K562 (cell line): ENCODE results near the gene EGLN1. TPM values are rescaled to one million over a fixed set of nuclear protein-coding genes. Genes with fewer than 3 reads are reported as not detected.
A peak's percentile ranks its signal among the peaks of the same experiment; 100 is the strongest.

ENCODE experiments used
- ATAC-seq: fragments of 200-7000 bp; cut with Tn5 transposase; 3 replicates; pipeline ENCODE4 v1.9.1; 2020; ENCODE audit warnings: moderate library complexity
- BruUV-seq: library from RNA; stranded (reverse); fragments of 400-500 nt; replicated peaks from 2 replicates; lab custom pipeline; 2021; lab: Mats Ljungman, UMichigan
- CTCF ChIA-PET: fragments of 300-600 bp; formaldehyde crosslinking; extraction: SDS; loops from one replicate; lab custom pipeline; 2021; ENCODE audit warnings: low intra/inter-chr PET ratio; lab: Yijun Ruan, JAX
- POLR2A ChIA-PET: fragments of 300-600, 350-650 bp; sonication (Branson Sonifier 250); formaldehyde crosslinking; extraction: SDS; loops from one replicate; lab custom pipeline; 2021; ENCODE audit warnings: antibody characterized with exemption, inconsistent platforms; lab: Yijun Ruan, JAX
- DNase-seq, 4 experiments: peaks; one replicate each; pipeline versions ENCODE4 v3.0.0 to v3.0.0-alpha.2; 2011 to 2018; ENCODE audit warnings: low spot score in 3 of 4, mixed read lengths in 3 of 4; ENCODE audit errors: extremely low read depth in 1 of 4
- FAIRE-seq: peaks from 2 replicates; lab custom pipeline; 2011; peaks lifted over from hg19 to GRCh38; lab: Jason Lieb, UNC
- H2AFZ ChIP-seq: 2 replicates; pipeline ENCODE4 v1.6.0; 2011; ENCODE audit warnings: low read depth, low read length, control low read depth, inconsistent platforms
- H3K27ac ChIP-seq: fragments of 200-600 bp; 3 replicates; pipeline ENCODE4 v1.8.0; 2011; ENCODE audit warnings: low read depth, mild to moderate bottlenecking, control low read depth, inconsistent platforms, low read length, moderate library complexity, mixed read lengths; ENCODE audit errors: extremely low read depth
- H3K27me3 ChIP-seq, 2 experiments: fragments of 300-600 bp in 1 of 2; 2 replicates in 1 of 2; 3 replicates in 1 of 2; pipeline versions ENCODE4 v1.6.0 to v1.8.0; 2011; ENCODE audit warnings: inconsistent platforms in 2 of 2, low read length in 2 of 2, mild to moderate bottlenecking in 1 of 2, mixed read lengths in 1 of 2, moderate library complexity in 1 of 2; ENCODE audit not compliant: control insufficient read depth in 2 of 2, insufficient read depth in 2 of 2
- H3K36me3 ChIP-seq: fragments of 300-600 bp; 3 replicates; pipeline ENCODE4 v1.8.0; 2011; ENCODE audit warnings: mild to moderate bottlenecking, low read length, inconsistent platforms; ENCODE audit not compliant: control insufficient read depth, insufficient read depth
- H3K4me1 ChIP-seq, 2 experiments: fragments of 200-600 bp in 1 of 2; replicated peaks in 1 of 2; 2 replicates in 1 of 2; 3 replicates in 1 of 2; pipeline versions ENCODE4 v1.5.1 to v1.8.0; 2011; ENCODE audit warnings: inconsistent platforms in 2 of 2, low read length in 2 of 2, mild to moderate bottlenecking in 1 of 2, mixed read lengths in 1 of 2, moderate library complexity in 1 of 2; ENCODE audit not compliant: control insufficient read depth in 2 of 2, insufficient read depth in 2 of 2
- H3K4me2 ChIP-seq: 2 replicates; pipeline ENCODE4 v1.6.1; 2011; ENCODE audit warnings: low read length, control low read depth, inconsistent platforms, mixed read lengths; ENCODE audit not compliant: insufficient read depth
- H3K4me3 ChIP-seq: fragments of 200-600 bp; sonication (generic), shearing (Covaris generic); 2 replicates; pipeline ENCODE4 v1.5.1; 2016; ENCODE audit warnings: control low read depth, inconsistent platforms
- H3K79me2 ChIP-seq: fragments of 200-600 bp; 3 replicates; pipeline ENCODE4 v1.8.0; 2011; ENCODE audit warnings: low read length, inconsistent platforms; ENCODE audit not compliant: control insufficient read depth, insufficient read depth
- H3K9ac ChIP-seq, 2 experiments: 2 replicates each; pipeline versions ENCODE4 v1.6.0 to v1.6.1; 2011; ENCODE audit warnings: low read depth in 2 of 2, low read length in 2 of 2, control low read depth in 1 of 2, inconsistent platforms in 1 of 2, mild to moderate bottlenecking in 1 of 2, mixed read lengths in 1 of 2; ENCODE audit not compliant: insufficient read depth in 1 of 2
- H3K9me1 ChIP-seq: one replicate; pipeline ENCODE4 v1.6.0; 2011; ENCODE audit warnings: inconsistent platforms, mild to moderate bottlenecking, low read length, moderate library complexity; ENCODE audit not compliant: control insufficient read depth, insufficient read depth
- H3K9me3 ChIP-seq: replicated peaks from 2 replicates; pipeline ENCODE4 v1.5.1; 2011; ENCODE audit warnings: low read depth, low read length, inconsistent platforms; ENCODE audit not compliant: control insufficient read depth, insufficient read depth
- H4K20me1 ChIP-seq: replicated peaks from 2 replicates; pipeline ENCODE4 v1.6.1; 2011; ENCODE audit warnings: low read length, inconsistent platforms, mixed read lengths; ENCODE audit not compliant: control insufficient read depth, insufficient read depth
- CTCF ChIP-seq, 3 experiments: IDR thresholded peaks in 2 of 3; conservative IDR thresholded peaks in 1 of 3; 2 replicates each; pipeline ENCODE4 v1.5.1; 2011 to 2012; ENCODE audit warnings: low read length in 3 of 3, mild to moderate bottlenecking in 3 of 3, control low read depth in 2 of 3, improper control_type of control experiment in 1 of 3, inconsistent platforms in 1 of 3, low read depth in 1 of 3, mixed read lengths in 1 of 3, moderate library complexity in 1 of 3; ENCODE audit not compliant: insufficient read depth in 2 of 3
- MCM2 ChIP-seq: fragments of 450-650 bp; IDR thresholded peaks from 2 replicates; pipeline ENCODE4 v1.6.1; 2017; ENCODE audit warnings: low read depth, mild to moderate bottlenecking
- NFIC ChIP-seq: fragments of 450-650 bp; IDR thresholded peaks from 2 replicates; pipeline ENCODE4 v1.6.1; 2017; ENCODE audit warnings: mild to moderate bottlenecking, inconsistent platforms
- NRF1 ChIP-seq, 2 experiments: fragments of 450-650 bp; IDR thresholded peaks in 1 of 2; conservative IDR thresholded peaks in 1 of 2; 2 replicates each; pipeline ENCODE4 v1.6.1; 2014; ENCODE audit warnings: mild to moderate bottlenecking in 2 of 2
- YY1 ChIP-seq, 3 experiments: IDR thresholded peaks; 2 replicates each; pipeline ENCODE4 v1.6.1; 2011; ENCODE audit warnings: low read length in 2 of 3, mild to moderate bottlenecking in 2 of 3, moderate library complexity in 2 of 3, borderline replicate concordance in 1 of 3, control low read depth in 1 of 3, low read depth in 1 of 3; ENCODE audit not compliant: insufficient read depth in 3 of 3, insufficient replicate concordance in 2 of 3, control insufficient read depth in 1 of 3, insufficient read length in 1 of 3; ENCODE audit errors: extremely low read depth in 1 of 3
- WGBS: fragments of 100-300 bp; shearing (Covaris generic); methylation state at CpG from one replicate; pipeline ENCODE4 v1.1.6; 2016; ENCODE audit warnings: low coverage, mixed read lengths; ENCODE audit not compliant: insufficient coverage; ENCODE audit errors: missing lambda C conversion rate; 5-methylcytosine and 5-hydroxymethylcytosine counted together
- in situ Hi-C: fragments of 300-500 bp; cut with MboI; formaldehyde crosslinking; loops from 4 replicates; pipeline ENCODE4 v1.15.0; 2018; ENCODE audit warnings: inconsistent platforms, mixed read lengths
- intact Hi-C: fragments of 100-400 bp; cut with micrococcal nuclease; formaldehyde crosslinking; loops from 2 replicates; pipeline ENCODE4 v1.14.2; 2022
- polyA plus RNA-seq, 8 experiments: library from polyadenylated mRNA; depleted of rRNA in 4 of 8; stranded (reverse) in 5 of 8; unstranded in 3 of 8; fragments of >200 nt; fragmentation: Nextera tagmentation in 2 of 8; fragmentation: Illumina TruSeq in 1 of 8; extraction: Ambion mirVana in 2 of 8; extraction: Trizol in 1 of 8; gene quantifications; 2 replicates each; pipeline versions ENCODE4 v1.2.1 to v1.2.3, GENCODE V29; 2011 to 2014; ENCODE audit warnings: inconsistent platforms in 1 of 8, missing spikeins in 1 of 8
- total RNA-seq, 7 experiments: library from RNA; depleted of rRNA in 6 of 7; stranded (reverse); fragments of >200 nt in 6 of 7; fragmentation: Illumina TruSeq in 2 of 7; extraction: Trizol in 2 of 7; gene quantifications; 2 replicates each; pipeline versions ENCODE4 v1.2.1 to v1.2.3, GENCODE V29; 2011 to 2021; ENCODE audit warnings: low replicate concordance in 1 of 7

Gene EGLN1
- total and polyA plus RNA-seq, 9 of the 15 experiments (the other 6 are each of a cell fraction or from before 2014, with no cell fraction given) = 5.2 to 54.3 (median 24.6) TPM

- ChIA-PET POLR2A (interaction anchor here (1.3 kb wide), 1 partner anchor 15 kb away, joined by 4 read pairs; the partner anchor contains the start of genes EXOC8 and SPRTN), CTCF (no interaction called here)
- H3K27me3 ChIP-seq = peaks cover 5 to 6% of the 10 kb centered on the region in 2 experiments; a peak in 3 of 5 replicates
- peak; percentile 72 for ATAC-seq
- in situ Hi-C loops = no loop called here
- no peak overlapping the region for H3K4me3 ChIP-seq
- WGBS = 29% methylated on average over 7 of the region's 7 CpGs
- H3K9me1 ChIP-seq = no peaks in the 10 kb centered on the region
- H3K27ac ChIP-seq = no peak overlapping the region
- intact Hi-C loops = no loop called here
- H4K20me1 ChIP-seq = no peaks in the 10 kb centered on the region
- H3K4me1 ChIP-seq = no peaks in the 10 kb centered on the region; a peak in 1 of 5 replicates
- peak overlapping the region; percentile 57 for H2AFZ ChIP-seq
- TF ChIP-seq NRF1 (conservative IDR thresholded peaks at IDR 0.05 in 1 of 2, IDR thresholded peaks at IDR 0.05 in 1 of 2) (peak; percentile 83 to 86), CTCF (IDR thresholded peaks at IDR 0.05 in 2 of 3, conservative IDR thresholded peaks at IDR 0.05 in 1 of 3; ENCODE audit: insufficient read depth in 2 of 3, low read depth in 1 of 3, low read length in 3 of 3) (peak; percentile 18 to 46 (median 20); a peak in 2 of 6 replicates), MCM2 (no peak), YY1 (IDR thresholded peaks at IDR 0.05; ENCODE audit: borderline replicate concordance in 1 of 3, control insufficient read depth in 1 of 3, extremely low read depth in 1 of 3, insufficient read depth in 3 of 3, insufficient read length in 1 of 3, insufficient replicate concordance in 2 of 3, low read depth in 1 of 3, low read length in 2 of 3) (no peak), NFIC (peak; percentile 24; the same call in 1 of the 2 replicates)
- no TSS peak for BruUV-seq
- no peaks in the 10 kb centered on the region for H3K9me3 ChIP-seq
- no peaks in the 10 kb centered on the region for H3K36me3 ChIP-seq
- H3K4me2 ChIP-seq = peak overlapping the region; percentile 34
- H3K79me2 ChIP-seq = no peaks in the 10 kb centered on the region
- DNase-seq = no peak
- no peak for FAIRE-seq
- H3K9ac ChIP-seq = no peak overlapping the region
Observed at GRCh38 chr1:231322880-231323530, 99.1 kb downstream of the EGLN1 start.
